GM12865 (cell line): ENCODE data around the gene NEGR1.

Source experiments
- DNase-seq: peaks from one replicate; pipeline ENCODE4 v3.0.0; 2010; ENCODE audit warnings: low read depth
- H3K4me3 ChIP-seq: 2 replicates; pipeline ENCODE4 v1.5.1; 2011; ENCODE audit warnings: mild to moderate bottlenecking, low read depth, low read length, control low read depth
- TF ChIP-seq, protein P1 (sequence below): IDR thresholded peaks from 2 replicates; pipeline ENCODE4 v1.5.1; 2011; ENCODE audit warnings: low read length, control low read depth, low read depth, inconsistent platforms; ENCODE audit not compliant: insufficient read depth; ENCODE audit errors: missing control alignments

Gene NEGR1

DNA sequence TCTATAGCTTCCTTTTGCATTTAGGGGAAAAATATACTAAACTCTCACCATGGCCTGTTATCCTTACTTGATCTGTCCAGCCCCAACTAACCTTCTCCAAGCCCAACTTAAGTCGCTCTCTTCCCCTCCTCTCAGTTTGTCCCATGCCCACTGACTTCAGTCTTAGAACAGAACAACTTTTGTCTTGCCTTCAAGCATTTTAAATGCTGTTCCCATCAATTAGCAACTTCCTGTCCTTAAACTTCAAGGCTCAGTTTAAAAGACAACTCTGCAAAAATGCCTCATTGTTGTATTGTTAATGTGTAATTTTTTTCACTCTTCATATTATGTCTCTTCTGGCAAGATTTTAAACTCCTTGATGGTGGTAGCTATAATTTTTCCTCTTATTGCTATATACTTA lies 526.9 kb downstream of the NEGR1 start:
- DNase-seq = no peak
- TF ChIP-seq, protein P1, sequence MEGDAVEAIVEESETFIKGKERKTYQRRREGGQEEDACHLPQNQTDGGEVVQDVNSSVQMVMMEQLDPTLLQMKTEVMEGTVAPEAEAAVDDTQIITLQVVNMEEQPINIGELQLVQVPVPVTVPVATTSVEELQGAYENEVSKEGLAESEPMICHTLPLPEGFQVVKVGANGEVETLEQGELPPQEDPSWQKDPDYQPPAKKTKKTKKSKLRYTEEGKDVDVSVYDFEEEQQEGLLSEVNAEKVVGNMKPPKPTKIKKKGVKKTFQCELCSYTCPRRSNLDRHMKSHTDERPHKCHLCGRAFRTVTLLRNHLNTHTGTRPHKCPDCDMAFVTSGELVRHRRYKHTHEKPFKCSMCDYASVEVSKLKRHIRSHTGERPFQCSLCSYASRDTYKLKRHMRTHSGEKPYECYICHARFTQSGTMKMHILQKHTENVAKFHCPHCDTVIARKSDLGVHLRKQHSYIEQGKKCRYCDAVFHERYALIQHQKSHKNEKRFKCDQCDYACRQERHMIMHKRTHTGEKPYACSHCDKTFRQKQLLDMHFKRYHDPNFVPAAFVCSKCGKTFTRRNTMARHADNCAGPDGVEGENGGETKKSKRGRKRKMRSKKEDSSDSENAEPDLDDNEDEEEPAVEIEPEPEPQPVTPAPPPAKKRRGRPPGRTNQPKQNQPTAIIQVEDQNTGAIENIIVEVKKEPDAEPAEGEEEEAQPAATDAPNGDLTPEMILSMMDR = no peak
- H3K4me3 ChIP-seq = no peak overlapping the region

DNA sequence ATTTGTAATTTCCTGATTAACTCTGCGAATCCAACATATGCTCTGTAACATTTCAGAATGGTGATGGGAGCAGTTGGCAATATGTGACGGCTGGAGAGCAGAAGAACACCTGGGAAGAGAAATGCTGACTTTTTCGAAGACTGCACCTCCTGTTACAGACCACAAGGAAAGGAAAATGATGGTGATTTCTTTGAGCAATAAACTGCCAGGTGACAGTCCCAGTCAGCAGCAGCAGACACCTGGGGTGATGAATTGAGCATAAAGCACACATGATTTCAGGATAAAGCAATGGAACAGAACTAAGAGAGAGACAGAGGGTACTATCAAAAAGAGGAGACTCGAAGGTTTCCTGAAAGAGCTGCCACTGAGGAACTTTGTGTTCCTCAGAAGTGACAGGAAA lies 528.6 kb downstream of the NEGR1 start:
- H3K4me3 ChIP-seq = no peak overlapping the region
- TF ChIP-seq, protein P1 = no peak
- DNase-seq = no peak

DNA sequence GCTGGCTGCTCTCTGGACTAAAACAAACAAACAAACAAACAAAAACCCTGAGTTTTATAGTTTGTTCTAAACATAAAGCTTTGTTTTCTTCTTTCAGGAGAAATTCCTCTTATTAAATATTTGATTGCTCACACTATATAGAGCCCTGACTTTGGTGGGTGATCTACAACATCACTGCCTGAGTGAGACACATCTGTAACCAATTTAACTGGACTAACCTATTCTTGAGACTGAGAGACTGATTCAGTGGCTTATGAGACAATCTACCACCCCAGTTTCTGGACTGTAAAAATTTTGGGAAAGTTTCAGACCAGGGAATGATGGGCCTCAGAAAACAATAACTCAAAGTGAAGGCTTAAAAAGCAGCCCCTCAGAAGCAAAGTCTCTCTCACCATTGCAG lies 537.0 kb downstream of the NEGR1 start:
- no peak overlapping the region for H3K4me3 ChIP-seq
- DNase-seq = no peak

DNA sequence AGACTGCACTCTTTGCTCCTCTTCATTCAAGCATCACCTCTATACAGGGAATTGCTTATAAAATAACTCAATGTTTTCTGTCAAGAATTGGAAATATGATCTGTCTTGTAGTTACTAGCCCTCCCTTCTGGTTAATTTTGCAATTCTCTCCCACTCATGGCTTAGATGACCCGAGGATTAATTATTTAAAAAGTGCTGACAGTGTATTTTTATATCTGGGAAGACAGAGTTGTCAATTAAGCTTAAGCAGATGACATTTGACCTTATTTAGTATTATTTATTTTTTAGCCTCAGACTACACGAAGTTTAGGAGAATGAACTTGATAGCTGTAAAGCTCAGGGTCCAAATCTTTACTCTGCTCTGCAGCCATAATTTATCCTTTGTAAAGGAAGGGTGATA lies 538.5 kb downstream of the NEGR1 start:
- H3K4me3 ChIP-seq = no peak overlapping the region
- TF ChIP-seq, protein P1 = no peak
- no peak for DNase-seq

More for the DNA sequence above, 537.0 kb downstream of the NEGR1 start:
- TF ChIP-seq, protein P1 = no peak

DNA sequence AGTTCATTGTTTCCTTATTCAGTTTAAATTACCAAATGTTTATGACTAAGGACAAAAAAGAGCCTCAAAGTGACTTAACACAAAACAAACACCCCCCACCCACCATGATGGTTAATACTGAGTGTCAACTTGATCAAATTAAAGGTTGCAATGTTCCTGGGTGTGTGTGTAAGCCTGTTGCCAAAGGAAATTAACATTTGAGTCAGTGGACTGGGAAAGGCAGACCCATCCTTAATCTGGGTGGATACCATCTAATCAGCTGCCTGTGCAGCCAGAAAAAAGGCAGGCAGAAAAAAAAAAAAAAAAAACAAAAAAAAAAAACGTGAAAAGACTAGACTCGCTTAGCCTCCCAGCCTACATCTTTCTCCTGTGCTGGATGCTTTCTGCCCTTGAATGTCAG lies 543.4 kb downstream of the NEGR1 start:
- H3K4me3 ChIP-seq = no peak overlapping the region
- no peak for DNase-seq
- TF ChIP-seq, protein P1 = no peak

DNA sequence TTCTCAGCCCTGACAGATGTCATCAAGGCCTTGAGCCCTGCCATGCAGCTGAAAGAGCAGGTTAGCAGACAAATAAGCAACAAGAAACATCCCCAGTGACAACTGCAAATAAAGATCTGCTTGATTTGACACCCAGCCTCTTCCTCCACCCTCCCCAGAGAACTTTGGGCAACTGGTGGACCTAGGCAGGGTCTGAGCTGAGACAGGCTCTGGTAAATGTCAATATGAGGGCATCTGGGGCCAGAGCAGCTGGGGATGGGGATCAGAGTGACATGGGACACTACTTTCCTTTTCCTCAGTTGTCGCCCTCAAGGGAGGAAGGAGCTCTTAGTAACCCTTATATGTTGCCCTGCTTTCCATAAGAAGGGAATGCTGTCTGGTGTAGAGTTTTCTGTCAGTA lies 544.1 kb downstream of the NEGR1 start:
- no peak for DNase-seq
- no peak overlapping the region for H3K4me3 ChIP-seq
- TF ChIP-seq, protein P1 = no peak

DNA sequence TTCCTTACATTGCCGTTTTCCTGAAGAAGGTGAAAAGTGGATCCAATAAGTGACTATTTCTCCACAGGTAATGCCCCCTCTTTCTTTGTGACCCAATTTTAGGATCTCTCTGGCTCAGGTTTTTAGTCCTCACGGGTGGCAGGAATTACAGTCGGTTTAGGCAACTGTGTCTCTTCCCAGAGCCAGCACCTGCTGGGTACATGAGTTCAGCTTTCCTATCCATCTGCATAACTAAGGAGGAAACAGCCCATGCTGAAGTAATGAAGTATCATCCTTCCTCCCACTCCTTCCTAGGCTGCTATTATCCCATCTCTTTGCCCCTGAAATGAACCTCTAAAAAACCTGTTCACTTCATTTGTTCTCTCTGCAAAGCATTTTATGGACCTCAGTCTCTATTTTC lies 544.6 kb downstream of the NEGR1 start:
- no peak overlapping the region for H3K4me3 ChIP-seq
- no peak for DNase-seq
- TF ChIP-seq, protein P1 = no peak
